ENCODE measurements around the gene PRX. TPM values are rescaled to one million over a fixed set of nuclear protein-coding genes. Genes with fewer than 3 reads are reported as not detected.

The PRX gene
- total and polyA plus RNA-seq, 9 of the 15 experiments (the other 6 are each of a cell fraction or from before 2014, with no cell fraction given) = 0.65 to 3.5 (median 1.7) TPM; not detected in 2

DNA sequence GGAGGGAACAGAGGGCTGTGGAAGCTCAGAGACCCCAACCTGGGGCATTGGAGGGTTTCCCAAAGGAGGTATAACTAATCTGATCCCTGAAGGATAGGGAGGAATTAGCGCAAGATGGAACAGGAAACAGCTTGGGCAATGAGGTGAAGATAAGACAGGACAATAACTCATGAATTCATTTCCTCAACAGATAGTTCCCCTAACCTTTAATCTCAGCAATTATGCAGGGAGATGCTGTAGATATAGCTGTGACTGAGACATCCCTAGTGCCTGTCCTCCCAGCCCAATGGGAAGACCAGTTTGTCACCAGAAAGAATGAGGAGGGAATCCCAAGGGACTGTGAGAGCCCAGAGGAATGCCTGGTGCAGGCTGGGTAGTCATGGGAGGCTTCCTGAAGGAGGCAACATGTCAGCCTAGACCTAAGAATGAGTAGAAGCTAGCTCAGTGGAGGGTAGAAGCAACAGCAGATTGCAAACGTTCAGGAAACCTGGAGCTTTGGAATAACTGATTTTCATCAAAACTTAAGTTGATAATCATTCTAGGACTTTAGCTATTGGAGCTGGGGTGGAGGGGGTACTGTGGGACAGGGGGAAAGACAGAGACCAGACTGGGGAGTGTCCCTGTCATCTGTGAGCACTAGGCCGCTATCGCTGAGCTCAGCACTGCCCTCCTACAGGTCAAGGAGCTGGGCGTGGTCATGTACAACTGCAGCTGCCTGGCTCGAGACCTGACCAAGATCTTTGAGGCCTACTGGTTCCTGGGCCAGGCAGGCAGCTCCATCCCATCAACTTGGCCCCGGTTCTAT is 42.0 kb downstream of the PRX start (continued):
- TF ChIP-seq PTRF (tag; IDR thresholded peaks at IDR 0.05) (no peak), CBX1 (IDR thresholded peaks at IDR 0.05; ENCODE audit: low read depth) (no peak), SNRNP70 (optimal IDR thresholded peaks at IDR 0.05; ENCODE audit: low read depth, low read length) (no peak), SMARCB1 (IDR thresholded peaks at IDR 0.05; ENCODE audit: insufficient read length, low read depth) (no peak), SMAD1 (IDR thresholded peaks at IDR 0.05; ENCODE audit: low read depth, low read length, partially characterized antibody) (no peak), MECOM (CRISPR knock-in tag; IDR thresholded peaks at IDR 0.05) (0 out of 2 replicates have a peak, but pooled peaks have one; percentile 52), NR4A1 (CRISPR knock-in tag; IDR thresholded peaks at IDR 0.05) (no peak), NR4A1 (tag; IDR thresholded peaks at IDR 0.05) (no peak), TCF3 (CRISPR knock-in tag; IDR thresholded peaks at IDR 0.05) (peak; percentile 76), GATAD2A (IDR thresholded peaks at IDR 0.05) (no peak), TCF7 (IDR thresholded peaks at IDR 0.05; ENCODE audit: borderline replicate concordance) (0 out of 2 replicates have a peak, but pooled peaks have one; percentile 25), SRF (CRISPR knock-in tag; IDR thresholded peaks at IDR 0.05) (no peak), RNF2 (IDR thresholded peaks at IDR 0.05) (no peak), CBX5 (IDR thresholded peaks at IDR 0.05; ENCODE audit: borderline replicate concordance, low read depth) (no peak), LEF1 (IDR thresholded peaks at IDR 0.05) (no peak), SAFB2 (IDR thresholded peaks at IDR 0.05; ENCODE audit: borderline replicate concordance, low read depth, low read length, severe bottlenecking) (no peak), PHF8 (IDR thresholded peaks at IDR 0.05; ENCODE audit: borderline replicate concordance, low read length) (no peak)
- TF ChIP-seq, protein P1, sequence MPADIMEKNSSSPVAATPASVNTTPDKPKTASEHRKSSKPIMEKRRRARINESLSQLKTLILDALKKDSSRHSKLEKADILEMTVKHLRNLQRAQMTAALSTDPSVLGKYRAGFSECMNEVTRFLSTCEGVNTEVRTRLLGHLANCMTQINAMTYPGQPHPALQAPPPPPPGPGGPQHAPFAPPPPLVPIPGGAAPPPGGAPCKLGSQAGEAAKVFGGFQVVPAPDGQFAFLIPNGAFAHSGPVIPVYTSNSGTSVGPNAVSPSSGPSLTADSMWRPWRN (IDR thresholded peaks at IDR 0.05; ENCODE audit: low read depth) = no peak
- TF ChIP-seq, protein P2, sequence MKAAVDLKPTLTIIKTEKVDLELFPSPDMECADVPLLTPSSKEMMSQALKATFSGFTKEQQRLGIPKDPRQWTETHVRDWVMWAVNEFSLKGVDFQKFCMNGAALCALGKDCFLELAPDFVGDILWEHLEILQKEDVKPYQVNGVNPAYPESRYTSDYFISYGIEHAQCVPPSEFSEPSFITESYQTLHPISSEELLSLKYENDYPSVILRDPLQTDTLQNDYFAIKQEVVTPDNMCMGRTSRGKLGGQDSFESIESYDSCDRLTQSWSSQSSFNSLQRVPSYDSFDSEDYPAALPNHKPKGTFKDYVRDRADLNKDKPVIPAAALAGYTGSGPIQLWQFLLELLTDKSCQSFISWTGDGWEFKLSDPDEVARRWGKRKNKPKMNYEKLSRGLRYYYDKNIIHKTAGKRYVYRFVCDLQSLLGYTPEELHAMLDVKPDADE (conservative IDR thresholded peaks at IDR 0.05; ENCODE audit: control insufficient read depth, low read depth, low read length) = peak; percentile 47; the same call in 1 of the 2 replicates
- TF ChIP-seq, protein P3, sequence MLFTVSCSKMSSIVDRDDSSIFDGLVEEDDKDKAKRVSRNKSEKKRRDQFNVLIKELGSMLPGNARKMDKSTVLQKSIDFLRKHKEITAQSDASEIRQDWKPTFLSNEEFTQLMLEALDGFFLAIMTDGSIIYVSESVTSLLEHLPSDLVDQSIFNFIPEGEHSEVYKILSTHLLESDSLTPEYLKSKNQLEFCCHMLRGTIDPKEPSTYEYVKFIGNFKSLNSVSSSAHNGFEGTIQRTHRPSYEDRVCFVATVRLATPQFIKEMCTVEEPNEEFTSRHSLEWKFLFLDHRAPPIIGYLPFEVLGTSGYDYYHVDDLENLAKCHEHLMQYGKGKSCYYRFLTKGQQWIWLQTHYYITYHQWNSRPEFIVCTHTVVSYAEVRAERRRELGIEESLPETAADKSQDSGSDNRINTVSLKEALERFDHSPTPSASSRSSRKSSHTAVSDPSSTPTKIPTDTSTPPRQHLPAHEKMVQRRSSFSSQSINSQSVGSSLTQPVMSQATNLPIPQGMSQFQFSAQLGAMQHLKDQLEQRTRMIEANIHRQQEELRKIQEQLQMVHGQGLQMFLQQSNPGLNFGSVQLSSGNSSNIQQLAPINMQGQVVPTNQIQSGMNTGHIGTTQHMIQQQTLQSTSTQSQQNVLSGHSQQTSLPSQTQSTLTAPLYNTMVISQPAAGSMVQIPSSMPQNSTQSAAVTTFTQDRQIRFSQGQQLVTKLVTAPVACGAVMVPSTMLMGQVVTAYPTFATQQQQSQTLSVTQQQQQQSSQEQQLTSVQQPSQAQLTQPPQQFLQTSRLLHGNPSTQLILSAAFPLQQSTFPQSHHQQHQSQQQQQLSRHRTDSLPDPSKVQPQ (CRISPR knock-in tag; IDR thresholded peaks at IDR 0.05; ENCODE audit: borderline replicate concordance) = no peak
- TF ChIP-seq, protein P4, sequence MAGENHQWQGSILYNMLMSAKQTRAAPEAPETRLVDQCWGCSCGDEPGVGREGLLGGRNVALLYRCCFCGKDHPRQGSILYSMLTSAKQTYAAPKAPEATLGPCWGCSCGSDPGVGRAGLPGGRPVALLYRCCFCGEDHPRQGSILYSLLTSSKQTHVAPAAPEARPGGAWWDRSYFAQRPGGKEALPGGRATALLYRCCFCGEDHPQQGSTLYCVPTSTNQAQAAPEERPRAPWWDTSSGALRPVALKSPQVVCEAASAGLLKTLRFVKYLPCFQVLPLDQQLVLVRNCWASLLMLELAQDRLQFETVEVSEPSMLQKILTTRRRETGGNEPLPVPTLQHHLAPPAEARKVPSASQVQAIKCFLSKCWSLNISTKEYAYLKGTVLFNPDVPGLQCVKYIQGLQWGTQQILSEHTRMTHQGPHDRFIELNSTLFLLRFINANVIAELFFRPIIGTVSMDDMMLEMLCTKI (IDR thresholded peaks at IDR 0.05; ENCODE audit: partially characterized antibody) = no peak
